CD4-positive, alpha-beta T cell treated with Interleukin-21 for 1 hour (primary cell): ENCODE results near the gene MKI67.
A peak's percentile ranks its signal among the peaks of the same experiment; 100 is the strongest.

Experiments
- DNase-seq: peaks from one replicate; pipeline ENCODE4 v3.0.0-alpha.2; 2020

MKI67 gene

DNA sequence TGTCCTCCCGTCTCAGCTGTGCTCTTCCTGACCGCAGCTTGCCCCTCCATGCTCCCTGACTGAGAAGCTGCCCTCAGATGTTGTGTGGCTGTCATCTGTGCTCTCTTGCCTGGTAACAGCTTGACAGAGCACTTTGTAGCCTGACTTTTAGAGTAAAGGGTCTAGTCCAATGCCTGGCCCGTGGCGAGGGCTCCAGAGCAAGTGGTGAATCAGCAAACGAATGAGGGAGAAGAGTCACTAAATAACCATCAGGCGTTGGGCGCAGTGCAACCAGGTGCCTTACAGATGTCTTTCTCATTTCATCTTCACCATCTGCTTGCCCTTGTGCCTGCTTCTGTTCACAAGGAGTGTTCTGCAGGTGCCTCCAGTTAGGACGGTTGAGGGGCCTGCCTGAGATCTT lies 45.6 kb downstream of the MKI67 start:
- DNase-seq: no peak

DNA sequence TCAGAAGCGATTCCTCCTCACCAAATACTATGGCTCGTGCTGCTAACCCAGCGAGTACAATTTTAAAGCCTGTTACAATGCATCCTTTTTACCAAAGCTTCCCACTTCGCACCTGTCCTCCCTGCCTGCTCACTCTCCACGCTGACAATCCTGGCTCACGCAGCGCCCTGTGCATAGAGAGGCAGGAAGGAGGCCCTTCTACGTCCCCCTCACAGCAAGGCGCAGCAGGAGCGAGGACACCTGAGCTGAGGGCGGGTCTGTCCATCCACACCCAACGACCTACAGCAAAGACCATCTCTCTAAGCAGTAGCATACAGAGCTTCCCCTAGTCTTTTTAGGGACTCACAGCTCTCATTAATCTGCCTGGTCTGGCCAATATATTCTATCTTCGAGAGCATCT lies 46.0 kb downstream of the MKI67 start:
- no peak for DNase-seq

DNA sequence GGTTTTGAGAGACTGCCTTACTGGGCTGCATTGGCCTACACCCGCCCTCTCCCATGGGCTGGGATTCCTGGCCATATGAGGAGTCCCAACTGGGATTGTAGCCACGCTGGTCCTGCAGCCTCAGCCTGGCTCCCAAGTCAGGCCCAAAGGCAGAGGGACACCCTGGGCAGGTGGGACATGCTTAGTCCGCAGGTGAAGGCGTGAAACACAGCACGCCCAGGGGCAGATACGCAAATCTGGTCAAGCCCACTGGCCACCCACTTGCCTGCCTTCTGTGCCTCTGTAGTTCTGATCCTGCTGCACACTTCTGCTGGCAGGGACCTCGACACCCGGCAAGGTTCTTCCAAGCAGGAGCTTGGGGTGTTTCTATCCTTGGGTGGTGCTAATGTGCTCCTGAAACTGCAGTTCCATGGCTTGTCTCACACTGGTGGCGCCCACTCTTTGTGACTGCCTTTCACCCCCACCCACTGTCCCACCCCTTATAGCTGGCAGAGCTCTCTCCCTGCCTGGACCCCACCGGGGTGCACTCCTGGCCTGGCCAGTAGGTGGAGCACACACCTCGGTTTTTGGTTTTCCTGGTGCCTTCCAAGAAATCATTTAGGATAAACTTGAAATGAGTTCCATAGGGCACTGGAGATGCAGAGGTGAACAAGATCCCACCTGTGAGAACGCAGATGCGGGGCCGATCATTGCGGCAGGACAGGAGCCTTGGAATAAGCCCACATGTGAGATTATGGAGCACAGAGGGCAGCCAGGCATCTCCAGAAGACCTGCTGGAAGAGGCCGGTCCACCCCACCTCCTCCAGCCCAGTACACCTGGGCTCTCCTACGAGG lies 47.9 kb downstream of the MKI67 start:
- DNase-seq: peak; percentile 53

GRCh38 chr10:128077155-128077875 lies 48.9 kb downstream of the MKI67 start:
- DNase-seq: no peak

DNA sequence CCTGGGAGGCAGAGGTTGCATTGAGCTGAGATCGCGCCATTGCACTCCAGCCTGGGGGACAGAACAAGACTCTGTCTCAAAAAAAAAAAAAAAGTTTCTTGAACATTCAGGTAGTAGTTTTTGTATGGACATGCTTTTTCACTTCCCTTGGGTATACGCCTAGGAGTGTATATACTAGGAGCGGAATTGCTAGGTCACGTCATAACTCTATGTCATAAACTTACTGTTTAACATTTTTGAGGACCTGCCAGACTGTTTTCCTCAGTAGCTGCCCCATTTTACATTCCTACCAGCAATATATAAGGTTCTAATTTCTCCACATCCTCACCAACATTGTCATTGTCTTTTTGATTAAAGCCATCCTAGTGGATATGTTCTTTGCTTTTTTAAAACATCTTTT lies 51.6 kb downstream of the MKI67 start:
- DNase-seq: no peak

- DNase-seq: no peak
Observed at GRCh38 chr10:128073890-128074289, 52.3 kb downstream of the MKI67 start.

- DNase-seq: no peak
Observed at GRCh38 chr10:128072941-128073645, 53.1 kb downstream of the MKI67 start.

DNA sequence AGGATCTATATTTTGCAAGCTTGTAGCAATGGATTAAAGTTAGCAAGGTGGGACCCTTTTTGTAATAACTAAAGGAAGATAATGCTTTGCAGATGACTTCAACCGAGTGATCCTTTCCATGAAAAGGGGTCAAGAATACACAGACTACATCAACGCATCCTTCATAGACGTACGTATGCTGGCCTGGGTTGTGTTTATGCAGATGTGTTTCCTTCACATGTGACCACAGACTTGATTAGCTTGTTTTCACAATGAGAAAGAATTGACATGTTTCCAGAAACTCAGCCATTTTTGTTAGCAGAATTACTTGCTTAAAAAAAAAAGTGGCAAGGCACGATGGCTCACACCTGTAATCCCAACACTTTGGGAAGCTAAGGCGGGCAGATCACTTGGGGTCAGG lies 54.2 kb downstream of the MKI67 start:
- no peak for DNase-seq

DNA sequence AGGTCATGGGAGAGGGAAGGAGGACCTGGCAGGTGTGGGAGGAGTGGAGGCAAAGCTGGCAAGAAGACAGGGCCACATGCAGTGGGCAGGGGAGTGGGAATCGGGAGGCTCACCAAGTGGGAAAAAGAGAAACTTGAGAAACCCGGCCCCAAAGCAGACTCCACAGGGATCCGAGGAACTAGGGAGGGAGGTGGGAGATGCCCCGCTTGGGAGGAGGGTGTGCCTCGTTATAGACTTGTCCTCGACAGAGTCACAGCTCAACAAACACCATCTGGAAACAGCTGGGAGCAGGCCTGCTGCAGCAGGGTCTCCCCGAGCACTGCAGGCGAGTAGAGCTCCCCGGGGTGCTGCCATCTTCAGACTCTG lies 54.8 kb downstream of the MKI67 start:
- DNase-seq: no peak

GRCh38 chr10:128070721-128071416 lies 55.4 kb downstream of the MKI67 start:
- no peak for DNase-seq

- no peak for DNase-seq
Observed at GRCh38 chr10:128070161-128070560, 56.1 kb downstream of the MKI67 start.

GRCh38 chr10:128069351-128070051 lies 56.7 kb downstream of the MKI67 start:
- DNase-seq: peak; percentile 79

DNA sequence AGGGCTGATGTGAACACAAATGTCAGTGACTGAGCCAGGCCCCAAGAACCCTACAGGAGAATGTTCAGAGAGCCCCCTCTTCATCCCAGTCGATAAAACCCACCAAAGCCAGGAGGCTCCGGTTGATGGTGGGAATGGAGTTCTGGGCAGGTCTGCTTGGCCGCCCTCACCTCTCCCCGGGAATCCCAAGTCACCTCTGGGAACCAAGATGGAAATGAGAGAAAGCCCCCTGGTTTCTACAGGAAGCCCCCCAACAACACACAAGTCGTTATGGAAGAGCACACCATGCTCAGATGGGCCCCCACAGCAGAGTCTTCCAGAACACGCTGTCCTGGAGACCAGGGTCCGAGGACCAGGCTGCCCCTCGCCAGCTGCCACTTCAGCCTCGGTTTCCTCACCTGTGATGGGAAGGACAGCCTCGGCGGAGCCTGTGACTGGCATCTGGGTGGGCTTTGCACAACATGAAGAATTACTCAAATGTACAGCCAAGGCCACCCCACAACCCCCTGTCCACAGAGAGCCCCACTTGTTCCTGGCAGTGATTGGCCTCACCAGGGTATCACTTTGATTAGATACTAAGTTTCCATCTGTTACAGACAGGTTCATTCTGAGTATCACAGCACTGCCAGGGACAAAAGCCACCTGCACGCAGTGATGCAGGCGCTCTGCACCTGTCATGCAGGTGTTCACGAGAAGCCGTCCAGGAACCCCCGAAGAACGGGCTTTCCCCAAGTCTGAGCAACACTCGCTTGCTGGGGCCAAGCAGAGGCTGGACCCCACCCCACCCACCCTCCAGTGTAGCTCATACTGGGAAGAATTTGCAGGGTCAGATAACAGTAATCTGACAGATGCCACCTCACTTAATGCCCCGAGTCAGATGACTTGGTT lies 57.6 kb downstream of the MKI67 start:
- DNase-seq: no peak

DNA sequence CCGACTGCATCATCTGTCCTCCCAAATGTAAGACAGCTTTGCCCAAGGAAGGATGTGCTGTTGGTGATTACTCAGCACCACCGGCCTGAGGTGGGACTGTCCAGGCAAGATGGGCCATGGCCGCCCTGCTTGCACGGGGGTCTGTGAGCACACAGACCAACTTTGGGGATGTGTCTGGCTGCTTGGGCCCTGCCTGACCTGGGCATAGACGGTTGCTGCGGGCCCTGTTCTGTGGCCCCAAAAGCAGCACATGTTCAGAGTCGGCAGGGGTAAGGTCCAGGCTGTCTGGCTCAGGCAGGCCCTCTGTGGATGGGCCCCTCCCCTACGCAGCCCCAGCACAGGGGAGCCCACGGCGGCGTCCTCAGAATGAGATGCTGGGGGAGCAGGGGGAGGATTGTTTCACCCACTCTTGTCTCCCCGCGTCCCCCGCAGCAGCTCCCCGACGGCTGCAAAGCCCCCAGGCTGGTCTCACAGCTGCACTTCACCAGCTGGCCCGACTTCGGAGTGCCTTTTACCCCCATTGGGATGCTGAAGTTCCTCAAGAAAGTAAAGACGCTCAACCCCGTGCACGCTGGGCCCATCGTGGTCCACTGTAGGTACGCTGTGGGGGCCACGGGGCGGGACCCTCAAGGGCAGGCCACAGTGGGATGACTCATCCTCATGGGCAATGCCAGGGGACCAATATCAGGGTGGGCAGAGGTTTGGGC lies 58.4 kb downstream of the MKI67 start:
- DNase-seq: no peak

DNA sequence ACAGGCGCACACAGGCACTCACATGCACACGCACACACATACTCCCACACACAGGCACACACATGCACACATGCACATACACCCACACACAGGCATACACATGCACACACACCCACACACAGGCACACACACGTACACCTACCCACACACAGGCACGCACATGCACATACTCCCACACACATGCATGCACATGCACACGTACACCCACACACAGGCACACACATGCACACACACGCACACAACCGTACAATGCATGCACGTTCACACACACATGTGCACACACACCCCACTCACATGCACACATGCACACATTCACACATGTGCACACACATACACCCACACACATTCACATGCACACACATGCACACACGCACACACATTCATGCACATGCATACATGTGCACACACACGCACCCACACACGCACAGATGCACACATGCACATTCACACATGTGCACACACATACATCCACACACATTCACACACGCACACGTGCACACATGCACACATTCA lies 59.3 kb downstream of the MKI67 start:
- DNase-seq: no peak

GRCh38 chr10:128065881-128066534 lies 60.2 kb downstream of the MKI67 start:
- DNase-seq: no peak

DNA sequence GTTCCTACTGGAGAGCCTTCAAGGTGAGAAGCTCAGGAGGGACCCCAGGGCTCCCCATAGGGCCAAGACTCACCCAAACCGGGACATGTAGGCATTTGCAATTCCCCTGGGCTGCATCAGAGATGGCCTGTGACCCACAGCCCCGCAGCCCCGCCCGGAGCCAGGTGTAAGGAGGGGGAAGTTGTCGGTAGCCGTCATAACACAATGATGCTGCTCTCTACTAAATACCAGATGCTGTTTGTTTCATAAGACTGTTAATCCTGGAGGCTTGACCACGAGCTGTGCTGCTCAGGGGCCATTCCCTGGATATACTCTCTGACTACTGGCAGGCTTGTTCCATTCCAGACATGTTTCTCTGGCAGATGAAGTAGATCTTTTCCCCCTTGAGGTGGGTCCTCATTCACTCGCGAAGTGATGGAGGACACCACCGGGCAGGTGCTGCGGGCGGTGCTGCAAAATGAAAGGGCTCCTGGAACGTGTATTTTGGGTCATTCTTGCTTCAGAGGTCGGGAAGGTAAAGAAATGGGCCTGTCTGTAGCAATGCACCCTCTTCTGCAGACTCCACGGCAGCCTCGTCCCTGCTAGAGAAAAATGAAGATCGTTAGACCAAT lies 61.1 kb downstream of the MKI67 start:
- no peak for DNase-seq

DNA sequence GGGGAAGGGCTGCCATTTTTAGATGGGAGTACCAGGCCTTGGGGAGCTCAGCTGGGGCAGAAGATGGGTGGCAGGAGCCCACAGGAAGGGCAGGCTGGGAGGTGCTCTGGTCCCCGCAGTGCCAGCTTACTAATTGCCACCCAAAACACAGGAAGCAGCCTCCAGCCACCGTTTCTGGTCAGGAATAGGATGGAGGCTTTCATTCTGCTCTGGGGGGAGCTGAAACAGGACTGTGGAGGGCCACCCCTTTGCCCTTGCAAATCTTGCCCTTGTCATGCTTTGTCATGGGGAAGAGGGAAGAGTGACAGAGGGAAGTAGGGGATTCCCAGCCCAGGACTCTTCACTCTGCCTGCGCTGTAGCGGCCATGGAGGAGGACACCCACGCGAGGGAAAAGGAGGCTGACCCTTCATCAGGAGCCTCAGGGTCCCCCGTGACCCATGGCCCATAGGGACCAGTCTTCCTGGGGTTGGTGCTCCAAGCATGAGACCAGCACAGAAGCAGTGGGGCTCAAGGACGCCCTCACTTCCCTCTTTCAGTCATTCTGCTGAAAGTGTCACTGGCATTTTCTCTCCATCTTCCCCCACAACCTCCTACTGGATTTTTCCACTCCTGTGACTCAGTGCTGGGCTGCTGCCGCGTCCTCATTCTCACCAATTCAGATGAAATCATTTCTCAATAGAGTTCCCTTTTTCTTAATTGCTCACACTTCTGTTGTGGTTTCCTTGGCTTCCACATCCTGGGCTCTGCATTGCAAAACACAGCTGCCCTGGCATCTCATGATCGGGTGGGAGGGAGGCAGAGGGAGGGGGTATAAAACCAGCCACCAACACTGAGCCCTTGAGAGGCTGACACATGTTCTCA lies 61.9 kb downstream of the MKI67 start:
- peak; percentile 74 for DNase-seq

GRCh38 chr10:128063736-128064107 lies 62.5 kb downstream of the MKI67 start:
- DNase-seq: peak; percentile 22
